Kidney epithelial cell (primary cell): ENCODE measurements around the gene CCDC88C. TPM values are rescaled to one million over a fixed set of nuclear protein-coding genes. Genes with fewer than 3 reads are reported as not detected.
"Not testable (repeated sequence)": the region's sequence is repeated elsewhere in the genome, so short reads cannot be mapped to it uniquely, and the experiment has no call there.

Source experiments
- DNase-seq: peaks from one replicate; pipeline ENCODE4 v3.0.0-alpha.2; 2010; ENCODE audit warnings: low read depth
- H3K27me3 ChIP-seq: 2 replicates; pipeline ENCODE4 v1.6.0; 2011; ENCODE audit warnings: low read length; ENCODE audit not compliant: control insufficient read depth, insufficient read depth
- H3K36me3 ChIP-seq: 2 replicates; pipeline ENCODE4 v1.5.1; 2011; ENCODE audit warnings: low read length; ENCODE audit not compliant: control insufficient read depth, insufficient read depth
- H3K4me3 ChIP-seq: 2 replicates; pipeline ENCODE4 v1.5.1; 2011; ENCODE audit warnings: low read depth, mild to moderate bottlenecking, control low read depth, low read length
- total RNA-seq: library from RNA; depleted of rRNA; stranded (reverse); fragments of >200 nt; gene quantifications from 2 replicates; pipeline ENCODE4 v1.2.3, GENCODE V29; 2015
- TF ChIP-seq, protein P1 (sequence below): IDR thresholded peaks from 2 replicates; pipeline ENCODE4 v1.5.1; 2011; ENCODE audit warnings: mild to moderate bottlenecking, moderate library complexity, low read length, control low read depth, inconsistent platforms; ENCODE audit not compliant: insufficient read depth, poor library complexity, severe bottlenecking

CCDC88C gene
- total RNA-seq, 1 donor from 2014 or later: 22.4 TPM

DNA sequence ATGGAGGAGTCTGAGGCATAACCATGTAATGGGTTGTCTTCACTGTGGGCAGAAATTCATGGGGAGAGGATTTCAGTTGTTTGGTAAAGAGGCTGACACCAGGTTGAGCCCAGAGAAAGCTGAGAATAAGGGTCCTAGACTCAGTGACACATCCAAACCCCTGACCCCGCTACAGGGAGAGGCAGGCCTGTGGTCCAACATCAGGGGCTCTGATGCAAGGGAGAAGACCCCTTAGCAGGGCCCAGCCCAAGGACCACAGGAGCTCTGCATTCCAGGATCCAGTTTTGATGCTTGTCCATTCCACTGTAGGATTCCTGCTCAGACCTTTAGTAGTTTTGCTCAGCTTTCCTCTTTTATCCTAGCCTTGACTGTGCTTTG, 188.6 kb downstream of the CCDC88C start:
- H3K36me3 ChIP-seq: no peaks in the 10 kb centered on the region
- H3K27me3 ChIP-seq: no peaks in the 10 kb centered on the region
- TF ChIP-seq, protein P1, sequence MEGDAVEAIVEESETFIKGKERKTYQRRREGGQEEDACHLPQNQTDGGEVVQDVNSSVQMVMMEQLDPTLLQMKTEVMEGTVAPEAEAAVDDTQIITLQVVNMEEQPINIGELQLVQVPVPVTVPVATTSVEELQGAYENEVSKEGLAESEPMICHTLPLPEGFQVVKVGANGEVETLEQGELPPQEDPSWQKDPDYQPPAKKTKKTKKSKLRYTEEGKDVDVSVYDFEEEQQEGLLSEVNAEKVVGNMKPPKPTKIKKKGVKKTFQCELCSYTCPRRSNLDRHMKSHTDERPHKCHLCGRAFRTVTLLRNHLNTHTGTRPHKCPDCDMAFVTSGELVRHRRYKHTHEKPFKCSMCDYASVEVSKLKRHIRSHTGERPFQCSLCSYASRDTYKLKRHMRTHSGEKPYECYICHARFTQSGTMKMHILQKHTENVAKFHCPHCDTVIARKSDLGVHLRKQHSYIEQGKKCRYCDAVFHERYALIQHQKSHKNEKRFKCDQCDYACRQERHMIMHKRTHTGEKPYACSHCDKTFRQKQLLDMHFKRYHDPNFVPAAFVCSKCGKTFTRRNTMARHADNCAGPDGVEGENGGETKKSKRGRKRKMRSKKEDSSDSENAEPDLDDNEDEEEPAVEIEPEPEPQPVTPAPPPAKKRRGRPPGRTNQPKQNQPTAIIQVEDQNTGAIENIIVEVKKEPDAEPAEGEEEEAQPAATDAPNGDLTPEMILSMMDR: no peak
- no peak overlapping the region for H3K4me3 ChIP-seq
- DNase-seq: no peak

- peak; percentile 74 for DNase-seq
- Histone ChIP-seq H3K4me3 (no peak overlapping the region), H3K36me3 (no peaks in the 10 kb centered on the region), H3K27me3 (no peaks in the 10 kb centered on the region)
- TF ChIP-seq, protein P1: no peak
These were observed 189.3 kb downstream of the CCDC88C start for GRCh38 chr14:91228112-91229004.

GRCh38 chr14:91227183-91227628, 190.4 kb downstream of the CCDC88C start:
- DNase-seq: no peak
- H3K27me3 ChIP-seq: no peaks in the 10 kb centered on the region
- TF ChIP-seq, protein P1: no peak
- H3K4me3 ChIP-seq: no peak overlapping the region
- H3K36me3 ChIP-seq: no peaks in the 10 kb centered on the region

- not testable (repeated sequence) for H3K4me3 ChIP-seq, DNase-seq, H3K36me3 ChIP-seq, H3K27me3 ChIP-seq
These were observed 191.3 kb downstream of the CCDC88C start for GRCh38 chr14:91226360-91226759.

GRCh38 chr14:91225025-91225424, 192.6 kb downstream of the CCDC88C start:
- no peaks in the 10 kb centered on the region for H3K27me3 ChIP-seq
- no peaks in the 10 kb centered on the region for H3K36me3 ChIP-seq
- no peak overlapping the region for H3K4me3 ChIP-seq
- TF ChIP-seq, protein P1: no peak
- DNase-seq: no peak

DNA sequence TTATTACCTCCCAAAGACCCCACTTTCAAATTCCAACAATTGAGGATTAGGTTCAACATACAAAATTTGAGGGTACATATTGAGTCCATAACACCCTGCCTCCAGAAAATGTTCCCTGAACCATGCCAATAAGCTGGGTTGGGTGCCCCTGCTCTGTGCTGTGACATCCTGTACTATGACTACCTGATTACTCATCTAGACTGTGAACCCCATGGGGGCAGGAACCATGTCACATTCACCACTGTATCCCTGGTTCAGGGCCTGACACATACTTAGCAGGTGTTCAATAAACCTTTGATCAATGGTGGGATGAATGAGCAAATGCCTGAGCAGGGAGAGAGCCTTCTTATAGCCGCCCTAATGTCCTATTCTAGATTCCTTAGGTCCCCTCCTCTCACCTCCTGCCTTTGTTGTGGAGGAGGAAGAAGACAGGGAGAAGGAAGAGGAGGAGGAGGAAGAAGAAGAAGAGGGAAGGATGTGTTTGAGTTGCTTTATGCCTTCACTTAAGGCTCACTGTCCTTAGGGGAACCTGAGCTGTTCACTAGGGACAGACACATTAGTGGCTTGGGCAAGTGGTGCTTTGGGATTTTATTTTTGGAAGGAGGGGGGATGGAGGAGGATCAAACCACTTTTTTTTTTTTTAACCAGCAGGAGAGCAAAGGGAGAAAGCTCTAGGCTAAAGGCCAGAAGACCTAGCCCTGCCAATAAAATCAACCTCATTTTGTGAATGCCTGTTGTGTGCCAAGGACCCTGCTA, 194.4 kb downstream of the CCDC88C start:
- no peak for DNase-seq
- Histone ChIP-seq H3K27me3 (no peaks in the 10 kb centered on the region), H3K4me3 (no peak overlapping the region), H3K36me3 (no peaks in the 10 kb centered on the region)
- TF ChIP-seq, protein P1: no peak

Other genes with a start within 250 kb of the CCDC88C start
- gene GPR68, start 173.1 kb downstream of the CCDC88C start, total RNA-seq: 3.4 and 4.7 TPM in 2 replicates
- gene PPP4R3A, start 92.5 kb upstream of the CCDC88C start, total RNA-seq: 58.5 and 72.0 TPM in 2 replicates